ENCODE measurements around the gene OR5B21. TPM values are rescaled to one million over a fixed set of nuclear protein-coding genes. Genes with fewer than 3 reads are reported as not detected.

The OR5B21 gene
- total RNA-seq: under 1 TPM in 2 of 3 donors, not detected in 1; 0.28 to 0.55 TPM
- 0.54 TPM for total RNA-seq (2013)

DNA sequence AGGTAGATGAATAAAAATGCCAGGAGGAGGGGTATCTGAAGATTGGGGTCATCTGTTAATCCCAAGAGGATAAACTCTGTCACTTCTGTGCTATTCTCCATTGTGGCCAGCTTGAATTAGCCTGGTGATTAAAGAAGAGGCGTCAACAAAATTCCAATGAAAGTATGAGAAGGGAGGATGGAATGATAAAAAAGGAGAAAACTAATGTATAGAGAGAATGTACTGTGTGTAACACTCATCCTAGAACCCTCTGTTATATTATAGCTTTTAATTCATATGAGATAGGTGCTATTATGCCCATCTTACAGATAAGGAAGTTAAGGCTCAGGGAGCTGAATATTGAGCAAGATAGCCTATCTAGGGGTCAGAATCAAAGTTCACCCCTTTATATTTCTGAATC is at the start of gene OR5B21:
TSS of gene OR5B21 (minus strand) at position 101 of the 400 bp plus-strand sequence. CDS start at position 101, 0 bp downstream.
- Histone ChIP-seq H3K4me1 (ENCODE audit: control insufficient read depth, insufficient read depth, low read length) (no peaks in the 10 kb centered on the region), H3K4me3 (ENCODE audit: low read length) (no peak within 1 kb of the TSS), H3K27ac (ENCODE audit: low read length) (no peak within 1 kb of the TSS), H3K27me3 (ENCODE audit: control insufficient read depth, insufficient read depth, low read length) (no peaks in the 10 kb centered on the region), H3K36me3 (ENCODE audit: control insufficient read depth, insufficient read depth, low read length) (no peaks in the 10 kb centered on the region), H3K9me3 (ENCODE audit: control insufficient read depth, insufficient read depth, low read length) (no peaks in the 10 kb centered on the region)
- H3K36me3 Mint-ChIP-seq: no peaks in the 10 kb centered on the region
- H3K4me3 Mint-ChIP-seq: no peak within 1 kb of the TSS
- 100% methylated on average over 1 of the region's 1 CpG for WGBS (ENCODE audit: insufficient coverage)
- no peaks in the 10 kb centered on the region for H3K27me3 Mint-ChIP-seq (ENCODE audit: low read depth in 2 of 2)
- H3K9me3 Mint-ChIP-seq: no peaks in the 10 kb centered on the region
- no peak within 1 kb of the TSS for H3K27ac Mint-ChIP-seq
- intact Hi-C loops (cut with micrococcal nuclease): no loop called here
- ATAC-seq: no peak
- TF ChIP-seq, protein P1, sequence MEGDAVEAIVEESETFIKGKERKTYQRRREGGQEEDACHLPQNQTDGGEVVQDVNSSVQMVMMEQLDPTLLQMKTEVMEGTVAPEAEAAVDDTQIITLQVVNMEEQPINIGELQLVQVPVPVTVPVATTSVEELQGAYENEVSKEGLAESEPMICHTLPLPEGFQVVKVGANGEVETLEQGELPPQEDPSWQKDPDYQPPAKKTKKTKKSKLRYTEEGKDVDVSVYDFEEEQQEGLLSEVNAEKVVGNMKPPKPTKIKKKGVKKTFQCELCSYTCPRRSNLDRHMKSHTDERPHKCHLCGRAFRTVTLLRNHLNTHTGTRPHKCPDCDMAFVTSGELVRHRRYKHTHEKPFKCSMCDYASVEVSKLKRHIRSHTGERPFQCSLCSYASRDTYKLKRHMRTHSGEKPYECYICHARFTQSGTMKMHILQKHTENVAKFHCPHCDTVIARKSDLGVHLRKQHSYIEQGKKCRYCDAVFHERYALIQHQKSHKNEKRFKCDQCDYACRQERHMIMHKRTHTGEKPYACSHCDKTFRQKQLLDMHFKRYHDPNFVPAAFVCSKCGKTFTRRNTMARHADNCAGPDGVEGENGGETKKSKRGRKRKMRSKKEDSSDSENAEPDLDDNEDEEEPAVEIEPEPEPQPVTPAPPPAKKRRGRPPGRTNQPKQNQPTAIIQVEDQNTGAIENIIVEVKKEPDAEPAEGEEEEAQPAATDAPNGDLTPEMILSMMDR (IDR thresholded peaks at IDR 0.05): no peak
- H3K4me1 Mint-ChIP-seq: no peaks in the 10 kb centered on the region
- DNase-seq: no peak

DNA sequence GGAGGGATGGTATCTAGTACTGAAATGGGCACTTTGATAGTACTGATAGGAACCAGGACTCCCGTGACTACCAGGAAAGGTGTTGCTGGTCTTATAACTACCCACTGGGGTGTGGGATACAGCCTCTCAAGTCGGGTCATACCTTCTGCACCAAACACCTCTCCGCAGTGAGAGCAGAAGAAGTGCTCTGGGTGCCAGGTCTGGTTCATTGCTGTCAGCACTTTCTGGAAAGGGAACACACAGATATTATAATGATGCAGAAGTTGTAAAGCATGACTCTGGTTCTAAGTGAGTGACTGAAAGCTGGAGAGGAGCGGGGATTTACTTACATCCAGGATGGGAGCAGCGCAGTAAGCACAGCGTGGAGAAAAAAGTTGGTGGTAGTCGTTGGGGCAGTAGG is 41.7 kb upstream of the OR5B21 start:
- 99% methylated on average over 7 of the region's 7 CpGs for WGBS (ENCODE audit: insufficient coverage)
- TF ChIP-seq, protein P1 (IDR thresholded peaks at IDR 0.05): no peak
- H3K27me3 ChIP-seq (ENCODE audit: control insufficient read depth, insufficient read depth, low read length): no peaks in the 10 kb centered on the region
- ATAC-seq (no peak), DNase-seq (no peak)
- no peak overlapping the region for H3K27ac ChIP-seq (ENCODE audit: low read length)
- H3K36me3 ChIP-seq (ENCODE audit: control insufficient read depth, insufficient read depth, low read length): peaks cover 96% of the 10 kb centered on the region
- intact Hi-C loops (cut with micrococcal nuclease): no loop called here
- H3K27ac Mint-ChIP-seq: no peak overlapping the region
- H3K4me3 ChIP-seq (ENCODE audit: low read length): no peak overlapping the region
- no peaks in the 10 kb centered on the region for H3K9me3 Mint-ChIP-seq
- H3K4me1 Mint-ChIP-seq: peaks cover 13 to 19% of the 10 kb centered on the region in 2 donors
- H3K9me3 ChIP-seq (ENCODE audit: control insufficient read depth, insufficient read depth, low read length): no peaks in the 10 kb centered on the region
- no peaks in the 10 kb centered on the region for H3K27me3 Mint-ChIP-seq (ENCODE audit: low read depth in 2 of 2)
- H3K36me3 Mint-ChIP-seq: peaks cover 72% of the 10 kb centered on the region
- H3K4me3 Mint-ChIP-seq: no peak overlapping the region
- H3K4me1 ChIP-seq (ENCODE audit: control insufficient read depth, insufficient read depth, low read length): no peaks in the 10 kb centered on the region

DNA sequence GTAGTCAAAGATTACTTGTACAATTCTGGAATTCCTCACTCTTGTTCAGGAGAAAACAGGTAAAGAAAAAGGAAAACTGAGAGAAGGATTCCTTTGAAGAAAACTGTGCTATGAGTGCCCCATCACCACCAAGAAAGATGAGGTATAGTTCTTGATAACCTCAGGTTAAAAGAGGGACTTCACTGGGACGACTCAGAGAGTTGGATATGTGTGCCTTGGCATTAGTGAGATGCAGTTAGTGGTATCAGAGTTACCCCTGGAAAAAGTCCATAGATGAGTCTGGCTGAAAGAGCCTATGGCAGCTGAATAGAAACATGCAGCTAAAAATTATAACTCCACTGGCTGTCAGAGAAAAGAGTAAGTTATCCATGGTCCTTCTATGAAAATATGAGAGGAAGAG is 38.9 kb upstream of the OR5B21 start:
- Histone ChIP-seq H3K36me3 (ENCODE audit: control insufficient read depth, insufficient read depth, low read length) (peaks cover 93% of the 10 kb centered on the region), H3K4me3 (ENCODE audit: low read length) (no peak overlapping the region), H3K9me3 (ENCODE audit: control insufficient read depth, insufficient read depth, low read length) (no peaks in the 10 kb centered on the region), H3K27ac (ENCODE audit: low read length) (no peak overlapping the region), H3K4me1 (ENCODE audit: control insufficient read depth, insufficient read depth, low read length) (no peaks in the 10 kb centered on the region), H3K27me3 (ENCODE audit: control insufficient read depth, insufficient read depth, low read length) (no peaks in the 10 kb centered on the region)
- ATAC-seq (no peak), DNase-seq (no peak)
- Mint-ChIP-seq H3K27me3 (ENCODE audit: low read depth in 2 of 2) (no peaks in the 10 kb centered on the region), H3K4me1 (peaks cover 7 to 9% of the 10 kb centered on the region in 2 donors), H3K27ac (peak overlapping the region; percentile 12 to 62), H3K36me3 (peaks cover 62% of the 10 kb centered on the region), H3K9me3 (no peaks in the 10 kb centered on the region), H3K4me3 (no peak overlapping the region)
- 95% methylated on average over 1 of the region's 1 CpG for WGBS (ENCODE audit: insufficient coverage)
- intact Hi-C loops (cut with micrococcal nuclease): no loop called here
- TF ChIP-seq, protein P1 (IDR thresholded peaks at IDR 0.05): no peak

DNA sequence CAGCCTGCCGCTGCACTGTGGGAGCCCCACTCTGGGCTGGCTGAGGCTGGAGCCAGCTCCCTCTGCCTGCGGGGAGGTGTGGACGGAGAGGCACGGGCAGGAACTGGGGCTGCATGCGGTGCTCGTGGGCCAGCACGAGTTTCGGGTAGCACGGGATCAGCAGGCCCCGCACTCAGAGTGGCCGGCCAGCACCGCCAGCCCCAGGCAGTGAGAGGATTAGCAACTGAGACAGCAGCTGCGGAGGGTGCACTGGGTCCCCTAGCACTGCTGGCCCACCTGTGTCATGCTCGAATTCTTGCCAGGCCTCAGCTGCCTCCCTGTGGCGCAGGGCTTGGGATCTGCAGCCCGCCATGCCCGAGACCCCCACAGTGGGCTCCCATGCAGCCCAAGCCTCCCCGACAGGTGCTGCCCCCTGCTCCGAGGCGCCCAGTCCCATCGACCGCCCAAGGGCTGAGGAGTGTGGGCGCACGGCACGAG is 24.0 kb upstream of the OR5B21 start:
- peaks cover 20 to 34% of the 10 kb centered on the region in 2 donors for H3K4me1 Mint-ChIP-seq
- no peak overlapping the region for H3K27ac Mint-ChIP-seq
- 93% methylated on average over 25 of the region's 25 CpGs for WGBS (ENCODE audit: insufficient coverage)

More for the DNA sequence above, 24.0 kb upstream of the OR5B21 start:
- H3K4me3 ChIP-seq (ENCODE audit: low read length): no peak overlapping the region
- Mint-ChIP-seq H3K4me3 (no peak overlapping the region), H3K9me3 (no peaks in the 10 kb centered on the region), H3K36me3 (peaks cover 20% of the 10 kb centered on the region), H3K27me3 (ENCODE audit: low read depth in 2 of 2) (no peaks in the 10 kb centered on the region)
- DNase-seq (no peak), ATAC-seq (no peak)
- intact Hi-C loops (cut with micrococcal nuclease): no loop called here
- H3K27me3 ChIP-seq (ENCODE audit: control insufficient read depth, insufficient read depth, low read length): no peaks in the 10 kb centered on the region
- no peak overlapping the region for H3K27ac ChIP-seq (ENCODE audit: low read length)
- H3K9me3 ChIP-seq (ENCODE audit: control insufficient read depth, insufficient read depth, low read length): no peaks in the 10 kb centered on the region
- H3K4me1 ChIP-seq (ENCODE audit: control insufficient read depth, insufficient read depth, low read length): peaks cover 9% of the 10 kb centered on the region
- peaks cover 46% of the 10 kb centered on the region for H3K36me3 ChIP-seq (ENCODE audit: control insufficient read depth, insufficient read depth, low read length)
- TF ChIP-seq, protein P1 (IDR thresholded peaks at IDR 0.05): no peak

Measured in natural killer cell (primary cell).